HCT116 (cell line): ENCODE results near the gene FNDC1. TPM values are rescaled to one million over a fixed set of nuclear protein-coding genes. Genes with fewer than 3 reads are reported as not detected.

Experiments
- ATAC-seq: fragments of 200-7000 bp; cut with Tn5 transposase; 2 replicates; pipeline ENCODE4 v1.9.1; 2020; ENCODE audit warnings: mild to moderate bottlenecking, moderate library complexity
- BruUV-seq: library from RNA; stranded (reverse); fragments of 400-500 nt; replicated peaks from 2 replicates; lab custom pipeline; 2021; lab: Mats Ljungman, UMichigan
- CTCF ChIA-PET: fragments of 300-600 bp; sonication (Branson Sonifier 250); formaldehyde crosslinking; loops from one replicate; lab custom pipeline; 2021; ENCODE audit warnings: antibody characterized with exemption; lab: Charles Lee
- POLR2A ChIA-PET: fragments of 300-600, 350-600 bp; sonication (Branson Sonifier 250); formaldehyde crosslinking; loops from one replicate; lab custom pipeline; 2021; ENCODE audit warnings: antibody characterized with exemption; lab: Charles Lee
- RAD21 ChIA-PET, 2 experiments: fragments of 300-600 bp; sonication (Branson Sonifier 250); formaldehyde crosslinking; loops; one replicate each; lab custom pipeline; 2023; ENCODE audit warnings: low total read pairs in 2 of 2; ENCODE audit not compliant: uncharacterized antibody in 2 of 2, unreplicated experiment in 2 of 2, low non-redundant PET in 1 of 2; lab: Charles Lee
- DNase-seq: peaks from one replicate; pipeline ENCODE4 v3.0.0-alpha.2; 2010; ENCODE audit warnings: low read depth, low spot score
- H2AFZ ChIP-seq: fragments of 200-600 bp; shearing (Covaris generic), sonication (generic); 2 replicates; pipeline ENCODE4 v1.6.1; 2017; ENCODE audit warnings: low read depth, mixed run types, mixed read lengths, antibody characterized with exemption, low read length; ENCODE audit not compliant: poor library complexity, severe bottlenecking
- H3K27ac ChIP-seq: 2 replicates; pipeline ENCODE4 v1.5.1; 2012; ENCODE audit warnings: low read depth, low read length
- H3K27me3 ChIP-seq: fragments of 200-600 bp; sonication (generic); 2 replicates; pipeline ENCODE4 v1.6.1; 2016; ENCODE audit warnings: mixed run types, low read length, mixed read lengths; ENCODE audit not compliant: insufficient read depth
- H3K36me3 ChIP-seq, 2 experiments: fragments of 200-500 bp in 1 of 2; fragments of 200-600 bp in 1 of 2; sonication (Bioruptor generic) in 1 of 2; sonication (generic) in 1 of 2; 2 replicates each; pipeline versions ENCODE4 v1.5.1 to v1.6.1; 2014 to 2016; ENCODE audit warnings: low read length in 2 of 2, inconsistent platforms in 1 of 2, mixed read lengths in 1 of 2, mixed run types in 1 of 2; ENCODE audit not compliant: insufficient read depth in 2 of 2, control insufficient read depth in 1 of 2
- H3K4me1 ChIP-seq, 2 experiments: fragments of 200-600 bp in 1 of 2; sonication (generic) in 1 of 2; 2 replicates each; pipeline versions ENCODE4 v1.5.1 to v1.6.1; 2012 to 2017; ENCODE audit warnings: low read length in 2 of 2, inconsistent platforms in 1 of 2, mild to moderate bottlenecking in 1 of 2, mixed read lengths in 1 of 2, mixed run types in 1 of 2, moderate library complexity in 1 of 2; ENCODE audit not compliant: insufficient read depth in 2 of 2, control insufficient read depth in 1 of 2
- H3K4me2 ChIP-seq: fragments of 200-600 bp; sonication (generic); 2 replicates; pipeline ENCODE4 v1.6.1; 2017; ENCODE audit warnings: mixed run types, low read length, mixed read lengths
- H3K4me3 ChIP-seq, 2 experiments: fragments of 200-600 bp in 1 of 2; sonication (generic) in 1 of 2; replicated peaks in 1 of 2; 2 replicates each; pipeline ENCODE4 v1.5.1; 2011 to 2016; ENCODE audit warnings: low read length in 2 of 2, control low read depth in 1 of 2, low read depth in 1 of 2, mild to moderate bottlenecking in 1 of 2, mixed read lengths in 1 of 2, mixed run types in 1 of 2
- H3K79me2 ChIP-seq: fragments of 200-600 bp; sonication (generic); 2 replicates; pipeline ENCODE4 v1.6.1; 2017; ENCODE audit warnings: mild to moderate bottlenecking, mixed run types, low read length, moderate library complexity, mixed read lengths; ENCODE audit not compliant: insufficient read depth
- H3K9ac ChIP-seq: fragments of 200-600 bp; sonication (generic); 2 replicates; pipeline ENCODE4 v1.6.1; 2016; ENCODE audit warnings: low read length, mixed read lengths
- H3K9me2 ChIP-seq: fragments of 200-600 bp; sonication (generic), shearing (Covaris generic); 2 replicates; pipeline ENCODE4 v1.6.1; 2017; ENCODE audit warnings: mixed run types, mild to moderate bottlenecking, moderate library complexity; ENCODE audit not compliant: insufficient read depth
- H3K9me3 ChIP-seq, 2 experiments: fragments of 200-500 bp in 1 of 2; fragments of 200-600 bp in 1 of 2; sonication (Bioruptor generic) in 1 of 2; sonication (generic) in 1 of 2; 2 replicates each; pipeline ENCODE4 v1.6.1; 2014 to 2017; ENCODE audit warnings: low read length in 2 of 2, mixed read lengths in 2 of 2, inconsistent platforms in 1 of 2, low read depth in 1 of 2, mild to moderate bottlenecking in 1 of 2, mixed run types in 1 of 2, moderate library complexity in 1 of 2; ENCODE audit not compliant: control insufficient read depth in 1 of 2, insufficient read depth in 1 of 2
- H4K20me1 ChIP-seq: fragments of 200-600 bp; sonication (generic), shearing (Covaris generic); 2 replicates; pipeline ENCODE4 v1.6.1; 2017; ENCODE audit warnings: mixed run types, mild to moderate bottlenecking, moderate library complexity; ENCODE audit not compliant: insufficient read depth
- CBX3 ChIP-seq: IDR thresholded peaks from 2 replicates; pipeline ENCODE4 v1.6.1; 2012; ENCODE audit warnings: low read depth
- CEBPB ChIP-seq: IDR thresholded peaks from 2 replicates; pipeline ENCODE4 v1.6.1; 2012; ENCODE audit warnings: low read depth
- EGR1 ChIP-seq: IDR thresholded peaks from 2 replicates; pipeline ENCODE4 v1.6.1; 2012; ENCODE audit warnings: low read depth
- ELF1 ChIP-seq: IDR thresholded peaks from 2 replicates; pipeline ENCODE4 v1.6.1; 2012; ENCODE audit warnings: low read depth, borderline replicate concordance
- EZH2phosphoT487 ChIP-seq: fragments of 200-600 bp; IDR thresholded peaks from 2 replicates; pipeline ENCODE4 v1.6.1; 2018; ENCODE audit warnings: antibody characterized with exemption, borderline replicate concordance
- JUND ChIP-seq: IDR thresholded peaks from 2 replicates; pipeline ENCODE4 v1.6.1; 2012
- POLR2A ChIP-seq: IDR thresholded peaks from 2 replicates; pipeline ENCODE4 v1.7.0; 2011; ENCODE audit warnings: borderline replicate concordance; ENCODE audit not compliant: insufficient read depth, insufficient read length; ENCODE audit errors: extremely low read depth
- POLR2AphosphoS5 ChIP-seq: IDR thresholded peaks from 2 replicates; pipeline ENCODE4 v1.6.1; 2011; ENCODE audit warnings: mild to moderate bottlenecking, low read depth, low read length, moderate library complexity
- SIN3A ChIP-seq: IDR thresholded peaks from 2 replicates; pipeline ENCODE4 v1.6.1; 2012; ENCODE audit warnings: low read depth
- SP1 ChIP-seq: IDR thresholded peaks from 2 replicates; pipeline ENCODE4 v1.6.1; 2012; ENCODE audit warnings: low read depth
- SRF ChIP-seq: IDR thresholded peaks from 2 replicates; pipeline ENCODE4 v1.6.1; 2012; ENCODE audit warnings: low read depth
- TCF7L2 ChIP-seq: IDR thresholded peaks from 2 replicates; pipeline ENCODE4 v1.7.0; 2011; ENCODE audit warnings: borderline replicate concordance, inconsistent platforms; ENCODE audit not compliant: insufficient read depth, insufficient read length; ENCODE audit errors: extremely low read depth
- YY1 ChIP-seq: IDR thresholded peaks from 2 replicates; pipeline ENCODE4 v1.6.1; 2011; ENCODE audit warnings: low read length, low read depth, moderate library complexity, mild to moderate bottlenecking; ENCODE audit not compliant: insufficient replicate concordance; ENCODE audit errors: extremely low read depth
- ZNF274 ChIP-seq: fragments of 200-500 bp; sonication (Bioruptor generic); IDR thresholded peaks from 2 replicates; pipeline ENCODE4 v1.6.1; 2014; ENCODE audit warnings: mild to moderate bottlenecking, low read depth, low read length, inconsistent platforms
- intact Hi-C: fragments of 100-400 bp; cut with micrococcal nuclease; formaldehyde crosslinking; loops from 2 replicates; pipeline ENCODE4 v1.10.0; 2022
- total RNA-seq: library from RNA; stranded (reverse); gene quantifications from one replicate; pipeline ENCODE4 v1.2.1, GENCODE V29; 2021; ENCODE audit not compliant: unreplicated experiment
- TF ChIP-seq, protein P1 (sequence below): IDR thresholded peaks from 2 replicates; pipeline ENCODE4 v1.6.1; 2012
- TF ChIP-seq, protein P2 (sequence below), 3 experiments: fragments of 200-600 bp in 1 of 3; sonication (generic) in 1 of 3; IDR thresholded peaks in 2 of 3; conservative IDR thresholded peaks in 1 of 3; 2 replicates each; pipeline ENCODE4 v1.5.1; 2012 to 2017; ENCODE audit warnings: low read depth in 2 of 3, low read length in 2 of 3, antibody characterized with exemption in 1 of 3, borderline replicate concordance in 1 of 3, control low read depth in 1 of 3, mild to moderate bottlenecking in 1 of 3, mixed read lengths in 1 of 3, mixed run types in 1 of 3, moderate library complexity in 1 of 3; ENCODE audit not compliant: insufficient read depth in 1 of 3
- TF ChIP-seq, protein P3 (sequence below): IDR thresholded peaks from 2 replicates; pipeline ENCODE4 v1.6.1; 2011; ENCODE audit warnings: mild to moderate bottlenecking, low read length, moderate library complexity; ENCODE audit not compliant: insufficient replicate concordance; ENCODE audit errors: extremely low read depth

FNDC1 gene
- total RNA-seq, 1 experiment from 2014 or later, result 0.07 TPM

DNA sequence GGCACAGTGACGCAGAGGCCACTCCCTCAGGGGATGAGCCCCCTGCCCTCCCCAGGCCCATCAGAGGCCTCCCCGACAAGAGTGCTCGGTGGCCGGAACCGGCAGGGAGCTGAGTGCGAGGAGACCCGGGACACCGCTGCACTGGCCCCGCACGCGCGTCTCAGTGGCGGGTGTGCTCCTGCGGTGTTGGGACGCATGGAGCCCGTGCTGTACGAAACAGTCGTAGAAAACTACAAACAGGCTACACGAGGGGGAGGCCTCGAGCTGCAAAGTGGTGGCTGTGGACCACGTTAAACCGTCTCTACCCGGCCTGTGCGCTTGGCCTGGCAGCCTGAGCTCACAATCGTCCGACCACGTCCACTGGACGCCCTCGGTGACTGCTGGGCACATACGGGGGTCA is 40.2 kb upstream of the FNDC1 start:
- H4K20me1 ChIP-seq, result no peaks in the 10 kb centered on the region
- H3K27ac ChIP-seq, result no peak overlapping the region
- H3K9ac ChIP-seq, result no peak overlapping the region
- ChIA-PET RAD21 (no interaction called here), CTCF (interaction anchor here (1.6 kb wide), 1 partner anchor 19 kb away, joined by 5 read pairs; no protein-coding TSS in a partner anchor), POLR2A (no interaction called here)
- H3K9me3 ChIP-seq, result no peaks in the 10 kb centered on the region
- ATAC-seq (no peak), DNase-seq (no peak)
- no peak overlapping the region for H2AFZ ChIP-seq
- no peaks in the 10 kb centered on the region for H3K9me2 ChIP-seq
- H3K36me3 ChIP-seq, result no peaks in the 10 kb centered on the region
- no peaks in the 10 kb centered on the region for H3K27me3 ChIP-seq
- H3K79me2 ChIP-seq, result no peaks in the 10 kb centered on the region
- H3K4me3 ChIP-seq, result no peak overlapping the region
- no peaks in the 10 kb centered on the region for H3K4me1 ChIP-seq
- TF ChIP-seq, protein P1, sequence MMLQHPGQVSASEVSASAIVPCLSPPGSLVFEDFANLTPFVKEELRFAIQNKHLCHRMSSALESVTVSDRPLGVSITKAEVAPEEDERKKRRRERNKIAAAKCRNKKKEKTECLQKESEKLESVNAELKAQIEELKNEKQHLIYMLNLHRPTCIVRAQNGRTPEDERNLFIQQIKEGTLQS, result no peak
- no peak for TF ChIP-seq ELF1
- TF ChIP-seq CBX3, result no peak
- TF ChIP-seq SP1, result no peak
- no peak for TF ChIP-seq EGR1
- TF ChIP-seq TCF7L2, result no peak
- TF ChIP-seq EZH2phosphoT487, result no peak
- TF ChIP-seq POLR2AphosphoS5, result no peak
- TF ChIP-seq, protein P2, sequence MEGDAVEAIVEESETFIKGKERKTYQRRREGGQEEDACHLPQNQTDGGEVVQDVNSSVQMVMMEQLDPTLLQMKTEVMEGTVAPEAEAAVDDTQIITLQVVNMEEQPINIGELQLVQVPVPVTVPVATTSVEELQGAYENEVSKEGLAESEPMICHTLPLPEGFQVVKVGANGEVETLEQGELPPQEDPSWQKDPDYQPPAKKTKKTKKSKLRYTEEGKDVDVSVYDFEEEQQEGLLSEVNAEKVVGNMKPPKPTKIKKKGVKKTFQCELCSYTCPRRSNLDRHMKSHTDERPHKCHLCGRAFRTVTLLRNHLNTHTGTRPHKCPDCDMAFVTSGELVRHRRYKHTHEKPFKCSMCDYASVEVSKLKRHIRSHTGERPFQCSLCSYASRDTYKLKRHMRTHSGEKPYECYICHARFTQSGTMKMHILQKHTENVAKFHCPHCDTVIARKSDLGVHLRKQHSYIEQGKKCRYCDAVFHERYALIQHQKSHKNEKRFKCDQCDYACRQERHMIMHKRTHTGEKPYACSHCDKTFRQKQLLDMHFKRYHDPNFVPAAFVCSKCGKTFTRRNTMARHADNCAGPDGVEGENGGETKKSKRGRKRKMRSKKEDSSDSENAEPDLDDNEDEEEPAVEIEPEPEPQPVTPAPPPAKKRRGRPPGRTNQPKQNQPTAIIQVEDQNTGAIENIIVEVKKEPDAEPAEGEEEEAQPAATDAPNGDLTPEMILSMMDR (IDR thresholded peaks at IDR 0.05 in 2 of 3, conservative IDR thresholded peaks at IDR 0.05 in 1 of 3; ENCODE audit: borderline replicate concordance in 1 of 3, insufficient read depth in 1 of 3, low read depth in 2 of 3, low read length in 2 of 3), result no peak
- no peak for TF ChIP-seq POLR2A
- no peak for TF ChIP-seq SIN3A
- no peak for TF ChIP-seq ZNF274
- TF ChIP-seq CEBPB, result no peak
- no peak for TF ChIP-seq YY1
- TF ChIP-seq, protein P3, sequence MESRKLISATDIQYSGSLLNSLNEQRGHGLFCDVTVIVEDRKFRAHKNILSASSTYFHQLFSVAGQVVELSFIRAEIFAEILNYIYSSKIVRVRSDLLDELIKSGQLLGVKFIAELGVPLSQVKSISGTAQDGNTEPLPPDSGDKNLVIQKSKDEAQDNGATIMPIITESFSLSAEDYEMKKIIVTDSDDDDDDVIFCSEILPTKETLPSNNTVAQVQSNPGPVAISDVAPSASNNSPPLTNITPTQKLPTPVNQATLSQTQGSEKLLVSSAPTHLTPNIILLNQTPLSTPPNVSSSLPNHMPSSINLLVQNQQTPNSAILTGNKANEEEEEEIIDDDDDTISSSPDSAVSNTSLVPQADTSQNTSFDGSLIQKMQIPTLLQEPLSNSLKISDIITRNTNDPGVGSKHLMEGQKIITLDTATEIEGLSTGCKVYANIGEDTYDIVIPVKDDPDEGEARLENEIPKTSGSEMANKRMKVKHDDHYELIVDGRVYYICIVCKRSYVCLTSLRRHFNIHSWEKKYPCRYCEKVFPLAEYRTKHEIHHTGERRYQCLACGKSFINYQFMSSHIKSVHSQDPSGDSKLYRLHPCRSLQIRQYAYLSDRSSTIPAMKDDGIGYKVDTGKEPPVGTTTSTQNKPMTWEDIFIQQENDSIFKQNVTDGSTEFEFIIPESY, result no peak
- no peak for TF ChIP-seq SRF
- no peak for TF ChIP-seq JUND
- intact Hi-C loops, result no loop called here
- no peak overlapping the region for H3K4me2 ChIP-seq
- no TSS peak for BruUV-seq
